ENCODE results near the gene UBQLN2.

DNA sequence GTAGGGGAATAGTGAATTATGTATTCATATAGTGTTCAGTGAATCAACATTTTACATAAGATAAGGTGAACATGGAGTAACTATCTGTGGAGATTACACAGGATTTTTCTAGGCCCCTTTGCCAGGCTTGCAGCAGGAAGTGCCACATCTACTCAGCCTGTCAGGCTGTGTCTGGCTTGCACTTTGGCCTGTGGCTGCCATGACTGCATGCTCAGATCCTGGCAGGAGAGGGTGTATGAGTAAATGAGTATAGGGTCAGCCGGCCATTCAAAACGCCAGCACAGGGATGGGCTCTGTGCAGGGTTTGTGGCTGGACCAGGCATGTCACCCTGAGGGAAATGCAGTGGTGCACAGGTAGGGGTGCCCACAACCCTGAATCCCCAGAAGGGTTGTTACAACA, 51.9 kb downstream of the UBQLN2 start:
- TF ChIP-seq, protein P1, sequence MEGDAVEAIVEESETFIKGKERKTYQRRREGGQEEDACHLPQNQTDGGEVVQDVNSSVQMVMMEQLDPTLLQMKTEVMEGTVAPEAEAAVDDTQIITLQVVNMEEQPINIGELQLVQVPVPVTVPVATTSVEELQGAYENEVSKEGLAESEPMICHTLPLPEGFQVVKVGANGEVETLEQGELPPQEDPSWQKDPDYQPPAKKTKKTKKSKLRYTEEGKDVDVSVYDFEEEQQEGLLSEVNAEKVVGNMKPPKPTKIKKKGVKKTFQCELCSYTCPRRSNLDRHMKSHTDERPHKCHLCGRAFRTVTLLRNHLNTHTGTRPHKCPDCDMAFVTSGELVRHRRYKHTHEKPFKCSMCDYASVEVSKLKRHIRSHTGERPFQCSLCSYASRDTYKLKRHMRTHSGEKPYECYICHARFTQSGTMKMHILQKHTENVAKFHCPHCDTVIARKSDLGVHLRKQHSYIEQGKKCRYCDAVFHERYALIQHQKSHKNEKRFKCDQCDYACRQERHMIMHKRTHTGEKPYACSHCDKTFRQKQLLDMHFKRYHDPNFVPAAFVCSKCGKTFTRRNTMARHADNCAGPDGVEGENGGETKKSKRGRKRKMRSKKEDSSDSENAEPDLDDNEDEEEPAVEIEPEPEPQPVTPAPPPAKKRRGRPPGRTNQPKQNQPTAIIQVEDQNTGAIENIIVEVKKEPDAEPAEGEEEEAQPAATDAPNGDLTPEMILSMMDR (IDR thresholded peaks at IDR 0.05; ENCODE audit: poor library complexity), result no peak
- TF ChIP-seq EZH2 (IDR thresholded peaks at IDR 0.05; ENCODE audit: borderline replicate concordance), result no peak
